K562 (cell line): Measurements from ENCODE around the gene PITRM1. TPM values are rescaled to one million over a fixed set of nuclear protein-coding genes. Genes with fewer than 3 reads are reported as not detected.

ENCODE experiments used
- ATAC-seq: fragments of 200-7000 bp; cut with Tn5 transposase; 3 replicates; pipeline ENCODE4 v1.9.1; 2020; ENCODE audit warnings: moderate library complexity
- BruUV-seq: library from RNA; stranded (reverse); fragments of 400-500 nt; replicated peaks from 2 replicates; lab custom pipeline; 2021; lab: Mats Ljungman, UMichigan
- CTCF ChIA-PET: fragments of 300-600 bp; formaldehyde crosslinking; extraction: SDS; loops from one replicate; lab custom pipeline; 2021; ENCODE audit warnings: low intra/inter-chr PET ratio; lab: Yijun Ruan, JAX
- POLR2A ChIA-PET: fragments of 300-600, 350-650 bp; sonication (Branson Sonifier 250); formaldehyde crosslinking; extraction: SDS; loops from one replicate; lab custom pipeline; 2021; ENCODE audit warnings: antibody characterized with exemption, inconsistent platforms; lab: Yijun Ruan, JAX
- DNase-seq, 4 experiments: peaks; one replicate each; pipeline versions ENCODE4 v3.0.0 to v3.0.0-alpha.2; 2011 to 2018; ENCODE audit warnings: low spot score in 3 of 4, mixed read lengths in 3 of 4; ENCODE audit errors: extremely low read depth in 1 of 4
- FAIRE-seq: peaks from 2 replicates; lab custom pipeline; 2011; peaks lifted over from hg19 to GRCh38; lab: Jason Lieb, UNC
- H2AFZ ChIP-seq: 2 replicates; pipeline ENCODE4 v1.6.0; 2011; ENCODE audit warnings: low read depth, low read length, control low read depth, inconsistent platforms
- H3K27ac ChIP-seq: fragments of 200-600 bp; 3 replicates; pipeline ENCODE4 v1.8.0; 2011; ENCODE audit warnings: low read depth, mild to moderate bottlenecking, control low read depth, inconsistent platforms, low read length, moderate library complexity, mixed read lengths; ENCODE audit errors: extremely low read depth
- H3K27me3 ChIP-seq, 2 experiments: fragments of 300-600 bp in 1 of 2; 2 replicates in 1 of 2; 3 replicates in 1 of 2; pipeline versions ENCODE4 v1.6.0 to v1.8.0; 2011; ENCODE audit warnings: inconsistent platforms in 2 of 2, low read length in 2 of 2, mild to moderate bottlenecking in 1 of 2, mixed read lengths in 1 of 2, moderate library complexity in 1 of 2; ENCODE audit not compliant: control insufficient read depth in 2 of 2, insufficient read depth in 2 of 2
- H3K36me3 ChIP-seq: fragments of 300-600 bp; 3 replicates; pipeline ENCODE4 v1.8.0; 2011; ENCODE audit warnings: mild to moderate bottlenecking, low read length, inconsistent platforms; ENCODE audit not compliant: control insufficient read depth, insufficient read depth
- H3K4me1 ChIP-seq, 2 experiments: fragments of 200-600 bp in 1 of 2; replicated peaks in 1 of 2; 2 replicates in 1 of 2; 3 replicates in 1 of 2; pipeline versions ENCODE4 v1.5.1 to v1.8.0; 2011; ENCODE audit warnings: inconsistent platforms in 2 of 2, low read length in 2 of 2, mild to moderate bottlenecking in 1 of 2, mixed read lengths in 1 of 2, moderate library complexity in 1 of 2; ENCODE audit not compliant: control insufficient read depth in 2 of 2, insufficient read depth in 2 of 2
- H3K4me2 ChIP-seq: 2 replicates; pipeline ENCODE4 v1.6.1; 2011; ENCODE audit warnings: low read length, control low read depth, inconsistent platforms, mixed read lengths; ENCODE audit not compliant: insufficient read depth
- H3K4me3 ChIP-seq: fragments of 200-600 bp; sonication (generic), shearing (Covaris generic); 2 replicates; pipeline ENCODE4 v1.5.1; 2016; ENCODE audit warnings: control low read depth, inconsistent platforms
- H3K79me2 ChIP-seq: fragments of 200-600 bp; 3 replicates; pipeline ENCODE4 v1.8.0; 2011; ENCODE audit warnings: low read length, inconsistent platforms; ENCODE audit not compliant: control insufficient read depth, insufficient read depth
- H3K9ac ChIP-seq, 2 experiments: 2 replicates each; pipeline versions ENCODE4 v1.6.0 to v1.6.1; 2011; ENCODE audit warnings: low read depth in 2 of 2, low read length in 2 of 2, control low read depth in 1 of 2, inconsistent platforms in 1 of 2, mild to moderate bottlenecking in 1 of 2, mixed read lengths in 1 of 2; ENCODE audit not compliant: insufficient read depth in 1 of 2
- H3K9me1 ChIP-seq: one replicate; pipeline ENCODE4 v1.6.0; 2011; ENCODE audit warnings: inconsistent platforms, mild to moderate bottlenecking, low read length, moderate library complexity; ENCODE audit not compliant: control insufficient read depth, insufficient read depth
- H3K9me3 ChIP-seq: replicated peaks from 2 replicates; pipeline ENCODE4 v1.5.1; 2011; ENCODE audit warnings: low read depth, low read length, inconsistent platforms; ENCODE audit not compliant: control insufficient read depth, insufficient read depth
- H4K20me1 ChIP-seq: replicated peaks from 2 replicates; pipeline ENCODE4 v1.6.1; 2011; ENCODE audit warnings: low read length, inconsistent platforms, mixed read lengths; ENCODE audit not compliant: control insufficient read depth, insufficient read depth
- IRF9 ChIP-seq: fragments of 450-650 bp; IDR thresholded peaks from 2 replicates; pipeline ENCODE4 v1.6.1; 2016; ENCODE audit warnings: missing biosample characterization, missing genetic modification characterization
- POLR2AphosphoS2 ChIP-seq: IDR thresholded peaks from 2 replicates; pipeline ENCODE4 v1.6.1; 2012; ENCODE audit warnings: low read length, improper control_type of control experiment
- RNF2 ChIP-seq: sonication (generic); IDR thresholded peaks from 2 replicates; pipeline ENCODE4 v1.6.1; 2016
- TOE1 ChIP-seq, 2 experiments: fragments of 450-650 bp in 1 of 2; sonication (generic) in 1 of 2; formaldehyde crosslinking in 1 of 2; IDR thresholded peaks; 2 replicates each; pipeline versions ENCODE4 v1.7.1 to v1.8.0; 2016 to 2022; ENCODE audit warnings: borderline replicate concordance in 2 of 2, mild to moderate bottlenecking in 2 of 2, antibody characterized with exemption in 1 of 2, inconsistent platforms in 1 of 2, low read depth in 1 of 2, missing genetic modification reagents in 1 of 2, moderate library complexity in 1 of 2
- ZNF253 ChIP-seq: fragments of 250-450 bp; sonication (Bioruptor Pico); conservative IDR thresholded peaks from 2 replicates; pipeline ENCODE4 v1.6.1; 2021; ENCODE audit warnings: mild to moderate bottlenecking
- ZNF408 ChIP-seq: fragments of 250-450 bp; sonication (Bioruptor Pico); IDR thresholded peaks from 2 replicates; pipeline ENCODE4 v1.4.0; 2020; ENCODE audit warnings: low read depth, mild to moderate bottlenecking, moderate library complexity
- ZNF512 ChIP-seq: IDR thresholded peaks from 2 replicates; pipeline ENCODE4 v1.6.1; 2016; ENCODE audit warnings: missing genetic modification characterization, missing compliant biosample characterization
- WGBS: fragments of 100-300 bp; shearing (Covaris generic); methylation state at CpG from one replicate; pipeline ENCODE4 v1.1.6; 2016; ENCODE audit warnings: low coverage, mixed read lengths; ENCODE audit not compliant: insufficient coverage; ENCODE audit errors: missing lambda C conversion rate; 5-methylcytosine and 5-hydroxymethylcytosine counted together
- in situ Hi-C: fragments of 300-500 bp; cut with MboI; formaldehyde crosslinking; loops from 4 replicates; pipeline ENCODE4 v1.15.0; 2018; ENCODE audit warnings: inconsistent platforms, mixed read lengths
- intact Hi-C: fragments of 100-400 bp; cut with micrococcal nuclease; formaldehyde crosslinking; loops from 2 replicates; pipeline ENCODE4 v1.14.2; 2022
- polyA plus RNA-seq, 8 experiments: library from polyadenylated mRNA; depleted of rRNA in 4 of 8; stranded (reverse) in 5 of 8; unstranded in 3 of 8; fragments of >200 nt; fragmentation: Nextera tagmentation in 2 of 8; fragmentation: Illumina TruSeq in 1 of 8; extraction: Ambion mirVana in 2 of 8; extraction: Trizol in 1 of 8; gene quantifications; 2 replicates each; pipeline versions ENCODE4 v1.2.1 to v1.2.3, GENCODE V29; 2011 to 2014; ENCODE audit warnings: inconsistent platforms in 1 of 8, missing spikeins in 1 of 8
- total RNA-seq, 7 experiments: library from RNA; depleted of rRNA in 6 of 7; stranded (reverse); fragments of >200 nt in 6 of 7; fragmentation: Illumina TruSeq in 2 of 7; extraction: Trizol in 2 of 7; gene quantifications; 2 replicates each; pipeline versions ENCODE4 v1.2.1 to v1.2.3, GENCODE V29; 2011 to 2021; ENCODE audit warnings: low replicate concordance in 1 of 7
- TF ChIP-seq, protein P1 (sequence below): sonication (generic); formaldehyde crosslinking; IDR thresholded peaks from 2 replicates; pipeline ENCODE4 v1.4.0; 2020; ENCODE audit warnings: mild to moderate bottlenecking, missing genetic modification reagents
- TF ChIP-seq, protein P2 (sequence below): fragments of 200-800 bp; sonication (Bioruptor generic); IDR thresholded peaks from 2 replicates; pipeline ENCODE4 v1.6.1; 2017; ENCODE audit warnings: missing genetic modification characterization, missing compliant biosample characterization
- TF ChIP-seq, protein P3 (sequence below): fragments of 200-800 bp; sonication (Bioruptor generic); IDR thresholded peaks from 2 replicates; pipeline ENCODE4 v1.6.1; 2016; ENCODE audit warnings: missing genetic modification characterization, missing compliant biosample characterization

PITRM1 gene
- total and polyA plus RNA-seq, 9 of the 15 experiments (the other 6 are each of a cell fraction or from before 2014, with no cell fraction given): 21.1 to 70.4 (median 39.7) TPM

- ChIA-PET CTCF (no interaction called here), POLR2A (interaction anchor here (0.5 to 2.5 kb wide), 4 partner anchors 12 to 862 kb away, joined by 3 to 9 read pairs (median 3); no protein-coding TSS in a partner anchor)
- intact Hi-C loops (no loop called here), in situ Hi-C loops (no loop called here)
- DNase-seq (no peak), ATAC-seq (no peak), FAIRE-seq (no peak)
- H3K4me3 ChIP-seq: no peak overlapping the region
- H4K20me1 ChIP-seq: no peaks in the 10 kb centered on the region
- H3K9me3 ChIP-seq: no peaks in the 10 kb centered on the region
- H2AFZ ChIP-seq: no peak overlapping the region
- no peak overlapping the region for H3K27ac ChIP-seq
- no TSS peak for BruUV-seq
- H3K9ac ChIP-seq: no peak overlapping the region
- peaks cover 85% of the 10 kb centered on the region for H3K36me3 ChIP-seq
- H3K27me3 ChIP-seq: no peaks in the 10 kb centered on the region
- H3K79me2 ChIP-seq: no peaks in the 10 kb centered on the region
- peaks cover under 1% of the 10 kb centered on the region for H3K9me1 ChIP-seq
- over 99% methylated on average over 8 of the region's 8 CpGs for WGBS
- no peaks in the 10 kb centered on the region for H3K4me1 ChIP-seq
- H3K4me2 ChIP-seq: no peak overlapping the region
- TF ChIP-seq ZNF512 (tag): no peak
- TF ChIP-seq ZNF408 (CRISPR knock-in tag): no peak
- no peak for TF ChIP-seq RNF2
- TF ChIP-seq IRF9 (tag): no peak
- TF ChIP-seq ZNF253 (CRISPR knock-in tag): no peak
- TF ChIP-seq, protein P1, sequence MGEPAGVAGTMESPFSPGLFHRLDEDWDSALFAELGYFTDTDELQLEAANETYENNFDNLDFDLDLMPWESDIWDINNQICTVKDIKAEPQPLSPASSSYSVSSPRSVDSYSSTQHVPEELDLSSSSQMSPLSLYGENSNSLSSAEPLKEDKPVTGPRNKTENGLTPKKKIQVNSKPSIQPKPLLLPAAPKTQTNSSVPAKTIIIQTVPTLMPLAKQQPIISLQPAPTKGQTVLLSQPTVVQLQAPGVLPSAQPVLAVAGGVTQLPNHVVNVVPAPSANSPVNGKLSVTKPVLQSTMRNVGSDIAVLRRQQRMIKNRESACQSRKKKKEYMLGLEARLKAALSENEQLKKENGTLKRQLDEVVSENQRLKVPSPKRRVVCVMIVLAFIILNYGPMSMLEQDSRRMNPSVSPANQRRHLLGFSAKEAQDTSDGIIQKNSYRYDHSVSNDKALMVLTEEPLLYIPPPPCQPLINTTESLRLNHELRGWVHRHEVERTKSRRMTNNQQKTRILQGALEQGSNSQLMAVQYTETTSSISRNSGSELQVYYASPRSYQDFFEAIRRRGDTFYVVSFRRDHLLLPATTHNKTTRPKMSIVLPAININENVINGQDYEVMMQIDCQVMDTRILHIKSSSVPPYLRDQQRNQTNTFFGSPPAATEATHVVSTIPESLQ (CRISPR knock-in tag): no peak
- no peak for TF ChIP-seq POLR2AphosphoS2
- TF ChIP-seq, protein P2, sequence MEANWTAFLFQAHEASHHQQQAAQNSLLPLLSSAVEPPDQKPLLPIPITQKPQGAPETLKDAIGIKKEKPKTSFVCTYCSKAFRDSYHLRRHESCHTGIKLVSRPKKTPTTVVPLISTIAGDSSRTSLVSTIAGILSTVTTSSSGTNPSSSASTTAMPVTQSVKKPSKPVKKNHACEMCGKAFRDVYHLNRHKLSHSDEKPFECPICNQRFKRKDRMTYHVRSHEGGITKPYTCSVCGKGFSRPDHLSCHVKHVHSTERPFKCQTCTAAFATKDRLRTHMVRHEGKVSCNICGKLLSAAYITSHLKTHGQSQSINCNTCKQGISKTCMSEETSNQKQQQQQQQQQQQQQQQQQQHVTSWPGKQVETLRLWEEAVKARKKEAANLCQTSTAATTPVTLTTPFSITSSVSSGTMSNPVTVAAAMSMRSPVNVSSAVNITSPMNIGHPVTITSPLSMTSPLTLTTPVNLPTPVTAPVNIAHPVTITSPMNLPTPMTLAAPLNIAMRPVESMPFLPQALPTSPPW (CRISPR knock-in tag): no peak
- TF ChIP-seq, protein P3, sequence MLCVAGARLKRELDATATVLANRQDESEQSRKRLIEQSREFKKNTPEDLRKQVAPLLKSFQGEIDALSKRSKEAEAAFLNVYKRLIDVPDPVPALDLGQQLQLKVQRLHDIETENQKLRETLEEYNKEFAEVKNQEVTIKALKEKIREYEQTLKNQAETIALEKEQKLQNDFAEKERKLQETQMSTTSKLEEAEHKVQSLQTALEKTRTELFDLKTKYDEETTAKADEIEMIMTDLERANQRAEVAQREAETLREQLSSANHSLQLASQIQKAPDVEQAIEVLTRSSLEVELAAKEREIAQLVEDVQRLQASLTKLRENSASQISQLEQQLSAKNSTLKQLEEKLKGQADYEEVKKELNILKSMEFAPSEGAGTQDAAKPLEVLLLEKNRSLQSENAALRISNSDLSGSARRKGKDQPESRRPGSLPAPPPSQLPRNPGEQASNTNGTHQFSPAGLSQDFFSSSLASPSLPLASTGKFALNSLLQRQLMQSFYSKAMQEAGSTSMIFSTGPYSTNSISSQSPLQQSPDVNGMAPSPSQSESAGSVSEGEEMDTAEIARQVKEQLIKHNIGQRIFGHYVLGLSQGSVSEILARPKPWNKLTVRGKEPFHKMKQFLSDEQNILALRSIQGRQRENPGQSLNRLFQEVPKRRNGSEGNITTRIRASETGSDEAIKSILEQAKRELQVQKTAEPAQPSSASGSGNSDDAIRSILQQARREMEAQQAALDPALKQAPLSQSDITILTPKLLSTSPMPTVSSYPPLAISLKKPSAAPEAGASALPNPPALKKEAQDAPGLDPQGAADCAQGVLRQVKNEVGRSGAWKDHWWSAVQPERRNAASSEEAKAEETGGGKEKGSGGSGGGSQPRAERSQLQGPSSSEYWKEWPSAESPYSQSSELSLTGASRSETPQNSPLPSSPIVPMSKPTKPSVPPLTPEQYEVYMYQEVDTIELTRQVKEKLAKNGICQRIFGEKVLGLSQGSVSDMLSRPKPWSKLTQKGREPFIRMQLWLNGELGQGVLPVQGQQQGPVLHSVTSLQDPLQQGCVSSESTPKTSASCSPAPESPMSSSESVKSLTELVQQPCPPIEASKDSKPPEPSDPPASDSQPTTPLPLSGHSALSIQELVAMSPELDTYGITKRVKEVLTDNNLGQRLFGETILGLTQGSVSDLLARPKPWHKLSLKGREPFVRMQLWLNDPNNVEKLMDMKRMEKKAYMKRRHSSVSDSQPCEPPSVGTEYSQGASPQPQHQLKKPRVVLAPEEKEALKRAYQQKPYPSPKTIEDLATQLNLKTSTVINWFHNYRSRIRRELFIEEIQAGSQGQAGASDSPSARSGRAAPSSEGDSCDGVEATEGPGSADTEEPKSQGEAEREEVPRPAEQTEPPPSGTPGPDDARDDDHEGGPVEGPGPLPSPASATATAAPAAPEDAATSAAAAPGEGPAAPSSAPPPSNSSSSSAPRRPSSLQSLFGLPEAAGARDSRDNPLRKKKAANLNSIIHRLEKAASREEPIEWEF (CRISPR knock-in tag): no peak
- TF ChIP-seq TOE1 (IDR thresholded peaks at IDR 0.05; ENCODE audit: borderline replicate concordance): no peak
- no peak for TF ChIP-seq TOE1 (CRISPR knock-in tag; IDR thresholded peaks at IDR 0.05; ENCODE audit: borderline replicate concordance, low read depth)
These were observed 64.5 kb downstream of the PITRM1 start for GRCh38 chr10:3108033-3108432.
